Inflammatory macrophage treated with lipopolysaccharide for 1 hour (primary cell): ENCODE results near the gene PODXL2.

Experiments used
- DNase-seq, 2 donors: peaks; one replicate each; pipeline ENCODE4 v3.0.0-alpha.2; 2020 to 2022

PODXL2 gene

GRCh38 chr3:127711896-127712295 lies 82.9 kb downstream of the PODXL2 start:
- no peak for DNase-seq

GRCh38 chr3:127712461-127712860 lies 83.5 kb downstream of the PODXL2 start:
- DNase-seq: no peak

- no peak for DNase-seq
These were observed 84.1 kb downstream of the PODXL2 start for GRCh38 chr3:127712881-127713771.

GRCh38 chr3:127714125-127714571 lies 85.2 kb downstream of the PODXL2 start:
- DNase-seq: no peak

- no peak for DNase-seq
These were observed 85.9 kb downstream of the PODXL2 start for GRCh38 chr3:127714866-127715265.

- peak; percentile 40 to 43 for DNase-seq
These were observed 86.5 kb downstream of the PODXL2 start for GRCh38 chr3:127715532-127715931.

GRCh38 chr3:127716384-127716783 lies 87.4 kb downstream of the PODXL2 start:
- DNase-seq: no peak

GRCh38 chr3:127717357-127718244 lies 88.6 kb downstream of the PODXL2 start:
- DNase-seq: no peak

GRCh38 chr3:127718245-127718915 lies 89.4 kb downstream of the PODXL2 start:
- no peak for DNase-seq

GRCh38 chr3:127718916-127719290 lies 89.9 kb downstream of the PODXL2 start:
- no peak for DNase-seq

- no peak for DNase-seq
These were observed 90.4 kb downstream of the PODXL2 start for GRCh38 chr3:127719369-127719768.

- DNase-seq: no peak
These were observed 91.3 kb downstream of the PODXL2 start for GRCh38 chr3:127720161-127720823.

- no peak for DNase-seq
These were observed 92.3 kb downstream of the PODXL2 start for GRCh38 chr3:127720985-127721935.

- DNase-seq: no peak
These were observed 93.3 kb downstream of the PODXL2 start for GRCh38 chr3:127722091-127722784.
